ENCODE measurements around the gene HMCN2.

DNA sequence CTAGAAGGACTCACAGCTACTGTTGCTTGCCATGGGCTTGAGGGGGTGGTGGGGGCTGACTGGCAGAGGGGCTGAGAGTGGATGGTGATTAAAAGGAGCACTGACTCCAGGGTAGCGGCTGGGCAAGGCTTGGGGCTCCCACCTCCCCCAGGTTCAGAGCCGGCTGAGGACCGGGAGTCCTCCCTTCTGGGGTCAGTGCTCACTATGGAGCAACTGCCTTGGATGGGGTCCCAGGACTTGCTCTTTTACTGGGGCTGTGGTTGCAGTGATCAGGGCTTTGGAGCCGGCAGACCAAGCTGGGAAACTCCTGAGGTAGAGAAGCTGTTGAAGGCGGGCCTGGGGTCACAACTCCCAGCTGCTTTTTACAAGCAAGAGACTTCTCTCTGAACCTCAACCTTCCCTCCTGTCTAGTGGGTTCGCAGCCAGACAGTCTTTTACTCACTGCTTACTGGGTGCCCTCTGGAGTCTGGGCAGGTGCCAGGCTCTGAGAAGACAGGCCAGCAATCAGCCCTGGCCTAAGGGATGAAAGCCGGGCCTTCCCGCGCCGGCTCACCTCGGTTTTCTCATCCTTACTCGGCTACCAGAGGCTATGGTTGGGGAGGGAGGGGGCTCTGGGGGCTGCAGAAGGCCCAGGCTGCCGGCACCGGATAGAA is 178.4 kb downstream of the HMCN2 start:
- TF ChIP-seq, protein P1, sequence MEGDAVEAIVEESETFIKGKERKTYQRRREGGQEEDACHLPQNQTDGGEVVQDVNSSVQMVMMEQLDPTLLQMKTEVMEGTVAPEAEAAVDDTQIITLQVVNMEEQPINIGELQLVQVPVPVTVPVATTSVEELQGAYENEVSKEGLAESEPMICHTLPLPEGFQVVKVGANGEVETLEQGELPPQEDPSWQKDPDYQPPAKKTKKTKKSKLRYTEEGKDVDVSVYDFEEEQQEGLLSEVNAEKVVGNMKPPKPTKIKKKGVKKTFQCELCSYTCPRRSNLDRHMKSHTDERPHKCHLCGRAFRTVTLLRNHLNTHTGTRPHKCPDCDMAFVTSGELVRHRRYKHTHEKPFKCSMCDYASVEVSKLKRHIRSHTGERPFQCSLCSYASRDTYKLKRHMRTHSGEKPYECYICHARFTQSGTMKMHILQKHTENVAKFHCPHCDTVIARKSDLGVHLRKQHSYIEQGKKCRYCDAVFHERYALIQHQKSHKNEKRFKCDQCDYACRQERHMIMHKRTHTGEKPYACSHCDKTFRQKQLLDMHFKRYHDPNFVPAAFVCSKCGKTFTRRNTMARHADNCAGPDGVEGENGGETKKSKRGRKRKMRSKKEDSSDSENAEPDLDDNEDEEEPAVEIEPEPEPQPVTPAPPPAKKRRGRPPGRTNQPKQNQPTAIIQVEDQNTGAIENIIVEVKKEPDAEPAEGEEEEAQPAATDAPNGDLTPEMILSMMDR (IDR thresholded peaks at IDR 0.05) = no peak
- no peak for TF ChIP-seq POLR2A (IDR thresholded peaks at IDR 0.05)

Data from uterus (tissue), 2 donors.